GDM1 (cell line): ENCODE results near the gene ABHD12.
"Not testable (repeated sequence)": the region's sequence is repeated elsewhere in the genome, so short reads cannot be mapped to it uniquely, and the experiment has no call there.

ENCODE experiments used
- DNase-seq: peaks from one replicate; lab custom pipeline; 2025; lab: John Stamatoyannopoulos, UW

ABHD12 gene

GRCh38 chr20:25276533-25277050 lies 114.0 kb downstream of the ABHD12 start:
- DNase-seq: no peak

GRCh38 chr20:25275813-25276532 lies 114.7 kb downstream of the ABHD12 start:
- DNase-seq: no peak

- DNase-seq: no peak
These were observed 115.5 kb downstream of the ABHD12 start for GRCh38 chr20:25274891-25275812.

- no peak for DNase-seq
These were observed 116.2 kb downstream of the ABHD12 start for GRCh38 chr20:25274481-25274880.

- no peak for DNase-seq
These were observed 116.9 kb downstream of the ABHD12 start for GRCh38 chr20:25273541-25274358.

- no peak for DNase-seq
These were observed 117.6 kb downstream of the ABHD12 start for GRCh38 chr20:25273046-25273445.

- DNase-seq: no peak
These were observed 118.2 kb downstream of the ABHD12 start for GRCh38 chr20:25272223-25273000.

- DNase-seq: no peak
These were observed 119.0 kb downstream of the ABHD12 start for GRCh38 chr20:25271486-25272222.

- DNase-seq: no peak
These were observed 119.8 kb downstream of the ABHD12 start for GRCh38 chr20:25270829-25271251.

GRCh38 chr20:25269833-25270170 lies 120.8 kb downstream of the ABHD12 start:
- DNase-seq: no peak

GRCh38 chr20:25269057-25269832 lies 121.4 kb downstream of the ABHD12 start:
- no peak for DNase-seq

GRCh38 chr20:25260770-25261437 lies 129.7 kb downstream of the ABHD12 start:
- not testable (repeated sequence) for DNase-seq

GRCh38 chr20:25259788-25260254 lies 130.8 kb downstream of the ABHD12 start:
- DNase-seq: no peak

GRCh38 chr20:25259358-25259757 lies 131.3 kb downstream of the ABHD12 start:
- no peak for DNase-seq

- no peak for DNase-seq
These were observed 131.8 kb downstream of the ABHD12 start for GRCh38 chr20:25258828-25259227.

GRCh38 chr20:25258476-25258805 lies 132.2 kb downstream of the ABHD12 start:
- no peak for DNase-seq

- DNase-seq: no peak
These were observed 132.7 kb downstream of the ABHD12 start for GRCh38 chr20:25257756-25258475.

- DNase-seq: no peak
These were observed 133.5 kb downstream of the ABHD12 start for GRCh38 chr20:25257130-25257529.
